HG02798 (cell line): ENCODE data around the gene TCF3.
"Not testable (repeated sequence)": the region's sequence is repeated elsewhere in the genome, so short reads cannot be mapped to it uniquely, and the experiment has no call there.

ENCODE experiments used
- ATAC-seq: cut with Tn5 transposase; IDR thresholded peaks from one replicate; pipeline ENCODE4 v1.9.1; 2021; ENCODE audit warnings: mild to moderate bottlenecking; ENCODE audit not compliant: unreplicated experiment, poor library complexity

TCF3 gene

DNA sequence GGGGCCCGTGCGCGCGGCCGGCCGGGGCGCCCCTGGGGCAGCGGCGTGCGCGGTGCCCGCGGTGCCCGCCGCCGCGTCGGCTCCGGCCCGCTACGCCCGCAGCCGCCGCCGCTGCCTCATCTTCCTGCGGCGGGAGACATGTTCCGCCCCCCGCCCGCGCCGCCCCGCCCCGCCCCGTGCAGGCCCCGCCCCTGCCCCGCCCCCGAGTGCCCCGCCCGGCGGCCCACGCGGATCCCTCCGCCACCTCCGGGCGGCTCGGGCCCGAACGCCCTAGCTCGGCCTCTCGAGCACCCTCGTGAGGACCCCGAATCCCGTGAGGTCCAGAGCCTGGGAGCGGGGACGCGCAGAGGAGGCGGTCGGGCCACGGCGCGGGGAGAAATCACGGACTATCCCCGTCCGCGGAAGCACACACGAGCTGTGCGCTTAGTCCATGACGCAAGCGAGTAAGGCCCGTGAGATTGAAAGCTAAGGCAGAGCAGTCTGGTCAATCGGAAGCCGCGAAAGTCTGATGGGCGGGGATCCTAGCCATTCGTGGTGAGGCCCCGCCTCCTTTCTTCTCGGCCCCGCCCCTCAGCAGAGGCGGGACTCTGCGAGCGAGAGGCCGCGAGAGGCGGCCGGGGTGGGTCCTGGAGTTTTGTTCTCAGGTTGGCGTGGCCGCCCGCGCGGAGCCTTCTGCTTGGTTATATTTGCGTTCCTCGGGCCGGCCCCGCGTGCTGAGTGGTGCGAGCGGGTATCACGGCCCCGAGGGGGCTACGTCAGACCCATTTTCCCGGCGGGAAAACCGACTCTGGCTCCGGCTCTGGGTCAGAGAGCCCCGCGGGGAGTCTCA, at the start of gene TCF3:
TCF3 (minus strand) TSS at position 145 of the 829 bp plus-strand sequence. CDS start 2,367 bp downstream, outside the sequence.
- peak; percentile 82 for ATAC-seq

DNA sequence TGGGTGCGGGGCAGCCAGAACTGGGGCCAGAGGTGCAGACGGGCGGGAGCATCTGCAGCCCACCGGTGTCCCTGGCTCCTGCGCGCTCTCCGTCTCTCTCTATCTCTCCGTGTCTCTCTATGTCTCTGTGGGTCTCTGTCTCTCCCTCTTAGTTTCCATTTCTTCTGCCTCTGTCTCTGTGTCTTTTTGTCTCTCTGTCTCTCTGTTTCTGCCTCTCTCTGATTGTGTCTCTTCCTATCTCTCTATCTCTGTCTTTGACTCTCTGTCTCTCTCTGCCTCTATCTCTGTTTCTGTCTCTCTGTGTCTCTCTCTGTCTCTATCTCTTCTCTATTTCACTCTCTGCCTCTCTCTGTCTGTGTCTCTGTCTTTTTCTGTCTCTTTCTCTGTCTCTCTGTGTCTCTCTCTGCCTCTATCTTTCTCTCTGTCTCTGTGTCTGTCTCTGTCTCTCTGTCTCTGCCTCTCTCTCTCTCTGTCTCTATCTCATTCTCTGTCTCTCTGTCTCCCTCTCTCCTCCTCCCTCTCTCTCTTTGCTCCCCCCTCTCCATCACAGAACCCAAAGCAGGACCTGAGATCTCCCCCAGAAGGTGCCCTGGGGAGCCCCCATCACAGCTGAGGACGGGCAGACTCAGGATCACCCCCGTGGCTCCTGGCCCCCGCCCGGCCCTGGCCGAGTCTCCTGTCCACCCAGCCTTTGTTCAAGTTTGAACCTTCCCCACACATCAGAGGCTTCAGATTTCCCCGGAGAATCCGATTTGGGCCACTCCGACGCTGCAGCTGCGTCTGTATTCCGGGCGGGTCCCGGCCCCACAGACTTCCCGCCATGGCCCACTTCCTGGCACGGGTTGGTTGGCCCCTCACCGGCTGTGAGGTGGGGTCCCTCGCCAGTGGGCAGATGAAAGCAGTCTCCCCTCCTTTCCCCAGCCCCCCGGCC, 48.6 kb upstream of the TCF3 start:
- ATAC-seq, result no peak

DNA sequence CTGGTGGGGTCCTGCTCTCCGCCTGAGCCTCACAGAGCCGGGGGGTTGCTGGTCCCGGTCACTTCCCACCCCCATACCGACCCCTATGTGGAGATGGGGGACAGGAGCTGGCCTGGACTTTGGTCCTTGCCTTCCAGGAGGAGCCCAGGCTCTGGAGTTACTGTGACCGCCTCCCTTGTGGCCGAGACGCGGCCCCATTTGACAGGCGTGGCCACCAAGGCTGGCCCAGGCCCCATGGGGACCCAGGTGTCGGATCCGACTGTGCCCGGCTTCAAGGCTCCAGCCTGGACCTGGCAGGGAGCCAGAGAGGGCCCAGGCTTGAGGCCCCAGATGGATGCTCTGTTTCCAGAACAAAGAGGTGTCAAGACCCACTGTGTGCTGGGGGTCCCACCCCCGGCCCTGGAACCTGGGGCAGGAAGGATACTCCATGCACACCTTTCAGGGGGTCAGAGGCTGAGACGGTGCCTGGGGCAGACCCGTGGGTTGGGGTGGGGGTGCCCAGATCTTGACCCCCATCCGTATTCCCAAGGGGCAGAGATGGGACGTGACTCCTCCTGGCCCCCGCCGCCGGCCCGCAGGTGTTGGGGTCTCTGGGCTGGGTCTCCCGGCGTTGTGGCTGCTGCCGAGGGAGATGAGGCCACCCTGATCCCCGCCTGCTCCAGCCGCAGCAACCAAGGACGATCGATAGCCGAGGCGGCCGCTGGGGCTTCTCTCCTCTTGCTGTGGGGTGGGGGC, 47.8 kb upstream of the TCF3 start:
- no peak for ATAC-seq

DNA sequence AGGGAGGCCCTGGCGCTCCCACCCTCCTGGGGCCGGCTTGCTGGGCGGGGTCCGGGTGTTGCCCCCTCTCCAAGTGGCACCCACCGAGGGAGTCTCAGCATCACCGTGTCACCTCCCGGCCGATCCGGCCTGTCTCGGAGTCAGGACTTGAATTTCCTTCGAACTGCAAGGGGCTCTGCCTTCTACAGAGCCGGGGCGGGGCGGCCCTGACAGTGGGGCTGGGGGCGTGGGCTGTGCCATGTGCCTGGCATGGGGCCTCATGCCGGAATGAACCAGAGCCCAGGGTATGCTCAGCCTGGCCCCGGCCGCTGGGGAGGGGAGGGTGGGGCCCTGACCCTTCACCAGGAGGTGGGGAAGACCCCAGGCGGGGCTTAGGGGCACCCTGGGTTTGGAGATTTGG, 47.0 kb upstream of the TCF3 start:
- no peak for ATAC-seq

DNA sequence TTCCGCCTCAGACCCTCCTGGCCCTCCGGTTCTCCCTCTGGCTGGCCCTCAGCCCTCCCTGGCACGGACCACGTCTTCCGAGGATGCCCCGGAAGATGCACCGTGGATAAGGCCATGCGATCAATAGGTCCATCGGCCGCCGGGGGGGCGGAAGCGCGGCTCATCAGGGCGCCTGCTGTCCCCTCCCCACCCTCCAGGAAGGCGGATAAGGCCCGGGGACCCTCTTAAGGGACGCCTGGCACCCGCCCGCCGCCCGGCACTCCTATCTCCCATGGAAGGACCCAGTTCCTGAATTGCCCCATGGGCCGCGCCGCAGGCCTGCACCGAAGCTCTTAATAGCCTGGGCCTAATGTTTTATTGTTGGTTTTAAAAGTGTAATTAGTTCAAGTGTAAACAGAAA, 46.2 kb upstream of the TCF3 start:
- no peak for ATAC-seq

DNA sequence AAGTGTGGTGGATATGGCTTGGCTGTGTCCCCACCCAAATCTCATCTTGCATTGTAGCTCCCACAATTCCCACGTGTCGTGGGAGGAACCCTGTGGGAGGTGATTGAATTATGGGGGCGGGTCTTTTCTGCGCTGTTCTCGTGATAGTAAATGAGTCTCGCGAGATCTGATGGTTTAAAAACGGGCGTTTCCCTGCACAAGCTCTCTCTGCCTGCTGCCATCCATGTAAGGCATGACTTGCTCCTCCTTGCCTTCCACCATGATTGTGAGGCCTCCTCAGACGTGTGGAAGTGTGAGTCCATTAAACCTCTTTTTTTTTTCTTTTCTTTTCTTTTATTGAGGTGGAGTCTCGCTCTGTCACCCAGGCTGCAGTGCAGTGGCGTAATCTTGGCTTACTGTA, 43.1 kb upstream of the TCF3 start:
- not testable (repeated sequence) for ATAC-seq

DNA sequence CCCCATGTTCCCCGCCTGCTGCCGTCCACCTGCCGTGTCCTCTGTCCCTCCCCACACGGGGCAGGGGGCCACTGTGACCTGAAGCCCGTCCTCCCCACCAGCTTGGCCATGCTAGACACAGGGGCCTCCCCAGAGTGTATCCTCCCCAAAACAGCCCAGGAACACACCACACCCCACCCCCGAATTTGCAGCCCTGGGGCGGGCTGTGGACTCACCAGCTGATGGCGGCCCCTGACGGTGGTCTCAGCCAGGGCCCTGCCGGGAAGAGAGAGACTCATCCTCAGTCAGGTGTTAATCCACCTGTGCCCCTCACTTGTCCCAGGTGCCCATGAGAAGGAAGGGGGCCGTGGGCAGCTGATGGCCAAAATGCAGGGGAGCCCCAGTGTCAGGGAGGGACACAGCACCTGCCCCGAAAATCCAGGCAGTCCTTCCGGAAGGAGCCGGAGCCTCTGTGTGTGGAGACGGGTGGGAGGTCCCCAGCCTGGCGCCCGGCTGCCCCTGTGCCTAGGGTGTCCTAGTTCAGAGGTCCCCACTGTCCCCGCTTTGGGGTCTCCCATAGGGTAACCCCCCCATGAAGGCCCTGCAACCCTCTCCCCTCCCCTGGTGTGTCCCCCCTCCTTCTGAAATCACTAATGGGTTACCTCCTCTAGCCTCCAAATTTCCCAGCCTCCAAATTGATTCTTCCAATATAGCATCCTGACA, 39.3 kb upstream of the TCF3 start:
- ATAC-seq, result no peak

DNA sequence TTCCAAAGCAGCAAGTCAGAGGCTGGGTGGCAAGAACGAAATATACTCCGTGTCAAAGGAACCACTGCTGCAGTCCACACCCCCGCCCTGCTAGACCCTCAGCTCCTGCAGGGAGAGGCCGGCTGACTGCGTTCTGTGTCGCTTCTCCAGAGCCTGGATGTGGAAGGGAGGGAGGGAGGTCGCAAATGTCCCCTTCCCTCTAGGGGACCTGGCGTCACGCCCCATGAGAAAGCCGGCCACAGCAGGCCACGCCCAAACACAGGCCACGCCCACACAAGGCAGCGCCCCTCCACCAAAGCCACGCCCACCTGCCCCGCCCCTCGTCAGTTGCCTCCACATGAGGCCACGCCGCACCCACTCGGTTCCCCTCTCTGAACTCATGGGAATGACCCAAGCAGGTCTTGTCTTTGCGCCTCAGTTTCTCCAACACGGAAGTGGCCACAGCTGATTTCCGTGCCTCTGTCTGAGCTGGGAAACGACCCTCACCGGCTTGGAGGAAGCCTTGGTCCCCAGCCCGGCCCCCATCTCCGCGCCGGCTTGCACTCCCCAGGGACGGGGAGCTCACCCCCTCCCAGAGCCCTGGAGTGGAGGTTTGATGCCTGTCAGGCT, 38.4 kb upstream of the TCF3 start:
- ATAC-seq, result no peak

DNA sequence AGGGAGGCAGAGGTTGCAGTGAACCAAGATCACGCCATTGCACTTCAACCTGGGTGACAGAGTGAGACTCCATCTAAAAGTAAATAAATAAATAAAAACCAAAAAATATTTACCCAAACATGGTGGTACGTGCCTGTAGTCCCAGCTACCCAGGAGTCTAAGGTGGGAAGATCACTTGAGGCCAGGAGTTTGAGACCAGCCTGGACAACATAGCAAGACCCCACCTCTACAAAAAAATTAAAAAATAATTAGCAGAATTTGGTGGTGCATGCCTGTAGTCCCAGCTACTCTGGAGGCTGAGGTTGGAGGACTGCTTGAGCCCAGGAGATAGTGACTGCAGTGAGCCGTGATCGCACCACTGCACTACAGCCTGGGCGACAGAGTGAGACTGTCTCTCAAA, 33.4 kb upstream of the TCF3 start:
- not testable (repeated sequence) for ATAC-seq

DNA sequence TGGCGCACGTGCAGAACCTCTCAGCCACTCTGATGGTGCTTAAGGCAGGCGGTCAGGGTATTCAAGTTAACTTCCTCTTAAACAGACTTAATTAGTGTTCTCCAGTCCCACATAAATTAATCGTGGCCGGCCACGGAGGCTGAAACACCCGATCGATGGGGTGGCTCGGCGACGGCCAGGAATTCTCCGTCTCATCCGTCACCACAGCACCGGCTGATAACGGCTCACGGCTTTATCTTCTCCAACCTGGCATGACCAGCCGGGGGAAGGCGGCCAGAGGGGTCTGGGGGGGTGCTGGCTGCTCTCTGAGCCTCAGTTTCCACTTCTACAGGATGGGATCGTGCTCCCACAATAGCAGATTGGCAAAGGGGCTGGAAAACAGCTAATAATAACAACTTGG, 32.6 kb upstream of the TCF3 start:
- no peak for ATAC-seq

DNA sequence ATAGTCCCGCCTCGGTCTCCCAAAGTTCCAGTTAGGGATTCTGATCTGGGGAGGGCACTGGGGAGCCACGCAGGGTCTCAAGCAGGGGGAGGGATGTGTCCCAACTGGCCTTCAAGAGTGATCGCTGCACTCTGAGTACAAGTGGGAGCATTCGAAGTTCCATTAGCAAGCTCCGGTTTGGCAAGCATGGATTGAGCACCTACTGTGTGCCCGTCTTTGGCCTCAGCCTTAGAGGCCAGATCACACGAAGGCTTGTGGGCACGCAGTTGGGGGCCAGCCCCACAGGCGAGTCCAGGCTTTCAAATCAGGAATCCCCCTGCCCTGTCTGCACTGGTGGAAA, 32.1 kb upstream of the TCF3 start:
- ATAC-seq, result no peak

DNA sequence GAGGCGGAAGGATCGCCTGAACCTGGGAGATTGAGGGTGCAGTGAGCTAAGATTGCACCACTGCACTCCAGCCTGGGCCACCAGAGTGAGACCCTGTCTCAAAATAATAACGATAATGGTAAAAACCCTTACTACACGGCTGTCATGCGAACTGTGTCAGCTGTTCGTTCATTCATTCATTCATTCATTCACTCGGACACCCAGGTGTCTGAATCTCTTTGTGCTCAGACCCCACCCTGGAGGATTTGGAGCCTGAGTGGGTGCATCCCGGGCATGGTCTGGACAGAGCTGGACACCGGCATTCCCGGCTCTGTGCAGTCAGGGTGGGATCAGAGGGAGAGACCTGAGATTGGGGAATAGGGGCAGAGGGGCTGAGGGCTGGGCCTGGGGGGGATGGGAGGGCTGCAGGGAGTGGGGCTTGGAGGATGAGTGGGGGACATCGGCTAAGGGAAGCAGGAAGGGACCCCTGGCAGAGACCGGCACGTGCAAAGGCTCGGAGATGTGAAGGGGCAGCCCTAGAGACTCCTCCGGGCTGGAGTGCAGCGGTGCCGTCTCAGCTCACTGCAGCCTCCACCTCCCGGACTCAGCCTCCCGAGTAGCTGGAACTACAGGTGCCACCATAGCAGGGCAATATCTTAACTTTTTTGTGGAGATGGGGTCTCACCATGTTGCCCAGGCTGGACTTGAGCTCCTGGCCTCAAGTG, 31.6 kb upstream of the TCF3 start:
- ATAC-seq, result no peak

DNA sequence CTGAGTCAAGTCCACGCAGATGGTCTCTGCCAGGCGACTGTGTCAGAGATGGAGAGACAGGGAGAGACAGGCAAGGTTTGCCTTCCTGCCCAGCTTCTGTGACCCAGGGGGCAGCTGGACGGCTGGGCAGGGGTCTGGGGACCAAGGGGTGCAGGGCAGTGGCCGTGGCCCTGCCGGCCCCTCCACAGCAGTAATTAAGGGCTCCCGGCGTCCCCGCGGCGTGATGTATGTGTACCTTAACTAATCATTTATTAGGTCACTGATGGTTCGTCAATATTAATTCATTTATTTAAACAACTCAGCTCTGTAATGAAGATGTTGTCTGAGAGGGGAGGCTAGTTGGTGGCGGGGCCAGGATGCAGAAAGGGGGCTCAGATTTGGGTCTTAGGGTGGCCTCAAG, 28.6 kb upstream of the TCF3 start:
- no peak for ATAC-seq

DNA sequence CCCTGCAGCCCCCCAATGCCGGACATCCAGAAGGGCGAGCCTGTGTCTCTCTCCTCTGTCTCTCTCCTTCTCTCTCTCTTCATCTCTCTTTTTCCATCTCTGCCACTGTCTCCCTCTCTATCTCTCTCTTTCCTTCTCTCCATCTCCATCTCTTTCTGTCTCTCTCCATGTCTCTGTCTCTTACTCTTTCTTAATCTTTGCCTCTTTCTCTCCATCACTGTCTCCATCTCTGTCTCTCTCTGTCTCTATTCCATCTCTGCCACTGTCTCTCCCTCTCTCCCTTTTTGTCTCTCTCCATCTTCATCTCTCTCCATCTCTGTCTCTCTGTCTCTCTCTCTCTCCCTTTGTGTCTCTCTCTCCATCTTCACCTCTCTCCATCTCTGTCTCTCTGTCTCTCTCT, 25.7 kb upstream of the TCF3 start:
- no peak for ATAC-seq

DNA sequence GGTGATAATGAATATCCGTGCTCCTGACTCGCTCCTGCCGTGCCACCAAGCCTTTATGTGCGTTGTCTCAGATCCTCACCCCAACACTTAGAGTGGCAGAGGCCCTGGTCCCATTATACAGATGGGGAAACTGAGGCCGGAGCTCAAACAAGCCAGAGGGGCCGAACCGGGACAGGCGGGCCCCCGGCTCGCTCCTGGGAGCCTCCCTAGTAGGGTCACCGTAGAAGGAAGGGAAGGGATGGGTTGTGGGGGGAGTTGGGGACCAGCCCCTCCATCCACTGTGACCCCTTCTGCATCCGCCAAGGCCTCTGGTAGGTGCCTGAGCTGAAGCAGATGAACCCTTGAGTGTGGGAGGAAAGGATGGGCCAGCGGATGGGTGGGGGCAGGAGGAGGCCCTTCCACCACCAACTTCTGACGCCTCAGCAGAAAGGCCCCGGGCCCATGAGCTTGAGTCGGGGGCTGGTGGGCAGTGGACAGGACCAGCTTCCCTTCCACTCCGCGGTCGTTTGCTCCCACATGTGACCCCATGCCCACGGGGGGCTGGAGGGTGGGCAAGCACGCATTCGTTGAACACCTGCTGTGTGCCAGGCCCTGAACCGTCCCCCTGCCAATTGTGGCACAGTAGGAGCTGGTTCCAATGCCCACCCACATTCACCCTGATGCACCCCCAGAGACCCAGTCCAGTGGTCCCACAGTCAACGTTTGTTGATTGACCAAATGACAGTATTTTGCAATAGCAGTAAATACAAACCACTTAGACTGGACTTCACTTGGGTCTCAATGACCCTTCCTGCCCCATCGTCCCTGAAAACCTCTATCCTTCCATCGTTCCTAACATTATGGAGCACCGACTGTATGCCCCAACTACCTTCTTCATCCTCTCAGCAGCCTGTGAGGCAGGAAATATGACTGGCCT, 24.2 kb upstream of the TCF3 start:
- no peak for ATAC-seq

DNA sequence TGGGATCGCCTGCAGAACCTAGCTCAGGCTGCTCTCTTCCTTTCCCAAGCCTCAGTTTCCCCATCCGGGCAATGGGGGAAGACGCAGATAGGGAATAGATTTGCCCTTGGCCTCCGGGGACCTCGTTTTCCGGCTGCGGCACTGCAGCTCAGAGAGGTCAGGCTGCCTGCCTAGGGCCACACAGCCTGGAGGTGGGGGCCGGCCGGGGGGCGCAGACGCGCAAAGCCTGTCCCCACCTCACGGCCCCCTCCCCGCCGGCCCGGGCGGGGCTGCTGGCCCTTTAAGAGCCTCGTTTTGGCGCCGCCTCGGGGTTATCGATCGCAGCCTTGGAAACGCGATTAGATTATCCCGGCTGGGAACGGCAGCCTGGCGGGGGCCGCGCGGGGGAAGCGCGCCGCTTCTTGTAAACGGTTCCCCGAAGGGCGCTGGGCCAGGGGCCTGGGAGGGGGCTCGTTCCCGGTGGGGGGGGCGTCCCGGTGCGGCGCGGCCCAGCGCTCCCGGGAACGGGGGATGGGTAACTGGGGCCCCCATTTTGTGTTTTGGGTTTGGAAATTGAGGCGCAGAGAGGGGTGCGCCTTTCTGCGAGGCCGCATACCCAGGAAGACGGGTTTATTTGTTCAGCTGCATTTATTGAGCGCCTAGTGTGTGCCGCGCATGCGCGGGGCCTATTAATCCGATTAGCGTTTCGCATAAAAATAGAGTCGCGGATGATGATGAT, 23.4 kb upstream of the TCF3 start:
- no peak for ATAC-seq

DNA sequence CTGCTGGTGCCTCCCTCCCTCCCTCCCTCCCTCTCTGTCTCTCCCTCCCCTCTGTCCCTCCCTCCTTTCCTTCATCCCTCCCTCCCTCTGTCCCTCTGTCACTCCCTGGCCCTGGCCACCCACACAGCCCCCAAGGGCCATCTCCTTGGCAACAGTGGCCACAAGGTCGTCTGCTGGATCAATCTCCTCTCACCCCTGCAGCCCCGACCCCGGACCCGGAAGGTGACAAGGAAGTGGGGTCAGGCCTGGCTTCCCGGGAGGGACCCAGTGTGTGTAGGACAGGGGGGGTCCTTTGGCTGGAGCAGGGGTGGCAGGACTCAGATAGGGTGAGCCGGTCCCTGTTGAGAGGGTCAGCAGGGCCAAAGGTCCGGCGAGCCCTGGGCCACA, 21.9 kb upstream of the TCF3 start:
- no peak for ATAC-seq
